Gastroesophageal sphincter (tissue), 3 donors: Measurements from ENCODE around the gene TEX264.

Source experiments
- EP300 ChIP-seq: sonication (generic); formaldehyde crosslinking; IDR thresholded peaks from one replicate; pipeline ENCODE4 v1.6.1; 2017; ENCODE audit warnings: antibody characterized with exemption, mild to moderate bottlenecking
- POLR2A ChIP-seq, 2 donors: fragments of 450-650 bp; IDR thresholded peaks; one replicate each; pipeline ENCODE4 v1.6.1; 2017; ENCODE audit warnings: antibody characterized with exemption in 2 of 2, mild to moderate bottlenecking in 2 of 2, moderate library complexity in 1 of 2
- TF ChIP-seq, protein P1 (sequence below), 4 experiments: fragments of 200-600 bp in 2 of 4; fragments of 450-650 bp in 2 of 4; sonication (generic) in 1 of 4; IDR thresholded peaks; one replicate each; pipeline ENCODE4 v1.5.1; 2017 to 2019; ENCODE audit warnings: antibody characterized with exemption in 4 of 4, mild to moderate bottlenecking in 2 of 4, moderate library complexity in 2 of 4

DNA sequence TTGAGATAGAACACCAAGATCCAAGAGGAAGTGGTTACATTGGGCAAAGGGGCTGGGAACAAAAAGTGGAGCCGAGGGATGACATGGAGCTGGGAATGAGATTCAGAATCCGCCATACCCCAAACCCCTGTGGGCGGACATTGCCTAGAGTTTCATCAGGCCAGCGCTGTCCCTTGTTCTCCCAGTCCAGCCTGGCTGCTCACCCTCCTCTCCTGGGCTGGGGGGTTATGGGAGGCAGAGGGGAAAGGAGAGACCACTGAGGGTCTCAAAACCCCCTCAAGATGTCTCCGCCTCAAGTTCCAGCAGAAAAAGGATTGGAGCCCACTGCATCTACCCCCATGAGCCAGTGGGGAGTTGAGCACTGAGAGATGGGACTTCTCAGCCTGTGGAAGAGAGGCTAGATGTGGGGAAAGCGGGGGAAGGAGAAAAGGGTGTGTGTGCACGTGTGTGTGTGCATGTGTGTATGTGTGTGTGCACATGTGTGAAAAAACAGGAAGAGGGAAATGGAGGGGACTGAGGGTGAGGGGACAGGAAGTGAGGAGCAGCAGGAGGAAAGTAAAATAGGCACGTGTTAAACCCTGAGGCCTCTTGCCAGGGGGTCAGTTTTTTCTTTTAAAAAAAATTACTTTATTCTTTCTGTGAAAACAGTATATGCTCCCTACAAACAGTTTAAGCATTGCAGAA, 50.2 kb downstream of the TEX264 start:
- no peak for TF ChIP-seq EP300
- TF ChIP-seq, protein P1, sequence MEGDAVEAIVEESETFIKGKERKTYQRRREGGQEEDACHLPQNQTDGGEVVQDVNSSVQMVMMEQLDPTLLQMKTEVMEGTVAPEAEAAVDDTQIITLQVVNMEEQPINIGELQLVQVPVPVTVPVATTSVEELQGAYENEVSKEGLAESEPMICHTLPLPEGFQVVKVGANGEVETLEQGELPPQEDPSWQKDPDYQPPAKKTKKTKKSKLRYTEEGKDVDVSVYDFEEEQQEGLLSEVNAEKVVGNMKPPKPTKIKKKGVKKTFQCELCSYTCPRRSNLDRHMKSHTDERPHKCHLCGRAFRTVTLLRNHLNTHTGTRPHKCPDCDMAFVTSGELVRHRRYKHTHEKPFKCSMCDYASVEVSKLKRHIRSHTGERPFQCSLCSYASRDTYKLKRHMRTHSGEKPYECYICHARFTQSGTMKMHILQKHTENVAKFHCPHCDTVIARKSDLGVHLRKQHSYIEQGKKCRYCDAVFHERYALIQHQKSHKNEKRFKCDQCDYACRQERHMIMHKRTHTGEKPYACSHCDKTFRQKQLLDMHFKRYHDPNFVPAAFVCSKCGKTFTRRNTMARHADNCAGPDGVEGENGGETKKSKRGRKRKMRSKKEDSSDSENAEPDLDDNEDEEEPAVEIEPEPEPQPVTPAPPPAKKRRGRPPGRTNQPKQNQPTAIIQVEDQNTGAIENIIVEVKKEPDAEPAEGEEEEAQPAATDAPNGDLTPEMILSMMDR (IDR thresholded peaks at IDR 0.05), result no peak
- TF ChIP-seq POLR2A (IDR thresholded peaks at IDR 0.05), result no peak
